Endothelial cell of umbilical vein (primary cell): ENCODE data around the gene SLIT1. TPM values are rescaled to one million over a fixed set of nuclear protein-coding genes. Genes with fewer than 3 reads are reported as not detected.

ENCODE experiments used
- BruUV-seq: library from RNA; stranded (reverse); fragments of 400-500 nt; replicated peaks from 2 replicates; lab custom pipeline; 2021; lab: Mats Ljungman, UMichigan
- CTCF ChIA-PET: fragments of 300-600, 350-600 bp; sonication (Branson Sonifier 250); formaldehyde crosslinking; loops from one replicate; lab custom pipeline; 2021; ENCODE audit warnings: antibody characterized with exemption, inconsistent platforms; lab: Charles Lee
- POLR2A ChIA-PET: fragments of 300-600, 350-600 bp; sonication (Branson Sonifier 250); formaldehyde crosslinking; loops from one replicate; lab custom pipeline; 2021; ENCODE audit warnings: antibody characterized with exemption, inconsistent platforms; lab: Charles Lee
- DNase-seq: peaks from one replicate; pipeline ENCODE4 v3.0.0-alpha.2; 2011; ENCODE audit warnings: low read depth, low spot score
- FAIRE-seq: peaks from 2 replicates; lab custom pipeline; 2011; peaks lifted over from hg19 to GRCh38; lab: Jason Lieb, UNC
- H2AFZ ChIP-seq: 2 replicates; pipeline ENCODE4 v1.6.0; 2012; ENCODE audit warnings: low read depth, low read length, control low read depth, inconsistent platforms
- H3K27ac ChIP-seq: 2 replicates; pipeline ENCODE4 v1.5.1; 2011; ENCODE audit warnings: low read depth, mild to moderate bottlenecking, control low read depth, low read length, moderate library complexity; ENCODE audit not compliant: insufficient read depth
- H3K27me3 ChIP-seq, 2 experiments: 2 replicates each; pipeline versions ENCODE4 v1.6.0 to v1.6.1; 2011; ENCODE audit warnings: low read length in 2 of 2, mixed read lengths in 1 of 2; ENCODE audit not compliant: control insufficient read depth in 2 of 2, insufficient read depth in 2 of 2
- H3K36me3 ChIP-seq, 2 experiments: 2 replicates in 1 of 2; 3 replicates in 1 of 2; pipeline ENCODE4 v1.5.1; 2011; ENCODE audit warnings: low read length in 2 of 2, mild to moderate bottlenecking in 1 of 2, moderate library complexity in 1 of 2; ENCODE audit not compliant: control insufficient read depth in 2 of 2, insufficient read depth in 2 of 2; ENCODE audit errors: extremely low read depth in 1 of 2
- H3K4me1 ChIP-seq: 3 replicates; pipeline ENCODE4 v1.5.1; 2011; ENCODE audit warnings: mild to moderate bottlenecking, low read length; ENCODE audit not compliant: control insufficient read depth, insufficient read depth; ENCODE audit errors: extremely low read depth
- H3K4me2 ChIP-seq: 2 replicates; pipeline ENCODE4 v1.6.1; 2011; ENCODE audit warnings: low read length, control low read depth, mixed read lengths; ENCODE audit not compliant: insufficient read depth
- H3K4me3 ChIP-seq, 3 experiments: fragments of 200-600 bp in 1 of 3; sonication (generic), shearing (Covaris generic) in 1 of 3; replicated peaks in 1 of 3; 2 replicates each; pipeline ENCODE4 v1.5.1; 2011 to 2016; ENCODE audit warnings: control low read depth in 3 of 3, low read length in 3 of 3, mild to moderate bottlenecking in 2 of 3, inconsistent platforms in 1 of 3, low read depth in 1 of 3, moderate library complexity in 1 of 3; ENCODE audit not compliant: insufficient read depth in 1 of 3
- H3K79me2 ChIP-seq: 2 replicates; pipeline ENCODE4 v1.6.0; 2012; ENCODE audit warnings: low read length, inconsistent platforms; ENCODE audit not compliant: control insufficient read depth, insufficient read depth
- H3K9ac ChIP-seq: replicated peaks from 2 replicates; pipeline ENCODE3; 2011; ENCODE audit warnings: low read length, control low read depth; ENCODE audit not compliant: insufficient read depth; ENCODE audit errors: extremely low read depth
- H3K9me1 ChIP-seq: replicated peaks from 3 replicates; pipeline ENCODE4 v1.6.0; 2011; ENCODE audit warnings: mild to moderate bottlenecking, low read length; ENCODE audit not compliant: control insufficient read depth, insufficient read depth; ENCODE audit errors: extremely low read depth
- H3K9me3 ChIP-seq: replicated peaks from 2 replicates; pipeline ENCODE4 v1.5.1; 2012; ENCODE audit warnings: low read length, inconsistent platforms; ENCODE audit not compliant: control insufficient read depth, insufficient read depth
- H4K20me1 ChIP-seq: replicated peaks from 2 replicates; pipeline ENCODE3; 2011; ENCODE audit warnings: mild to moderate bottlenecking, low read length; ENCODE audit not compliant: control insufficient read depth, insufficient read depth; ENCODE audit errors: extremely low read depth
- EZH2 ChIP-seq: IDR thresholded peaks from 2 replicates; pipeline ENCODE4 v1.6.1; 2012; ENCODE audit warnings: borderline replicate concordance, low read depth, mild to moderate bottlenecking, moderate library complexity, low read length, inconsistent platforms; ENCODE audit not compliant: severe bottlenecking
- FOS ChIP-seq: IDR thresholded peaks from 2 replicates; pipeline ENCODE4 v1.6.1; 2011; ENCODE audit warnings: mild to moderate bottlenecking, low read length, moderate library complexity, borderline replicate concordance; ENCODE audit not compliant: insufficient read depth
- GATA2 ChIP-seq: IDR thresholded peaks from 2 replicates; pipeline ENCODE4 v1.7.0; 2011; ENCODE audit warnings: low read depth, mild to moderate bottlenecking, moderate library complexity, mixed read lengths, low read length; ENCODE audit not compliant: insufficient read length, insufficient read depth
- JUN ChIP-seq: IDR thresholded peaks from 2 replicates; pipeline ENCODE4 v1.6.1; 2011; ENCODE audit warnings: borderline replicate concordance, low read depth; ENCODE audit not compliant: insufficient read length, insufficient read depth
- MYC ChIP-seq: IDR thresholded peaks from one replicate; pipeline ENCODE4 v1.6.1; 2011; ENCODE audit warnings: mild to moderate bottlenecking, low read depth, low read length
- POLR2A ChIP-seq: IDR thresholded peaks from 2 replicates; pipeline ENCODE4 v1.6.1; 2012; ENCODE audit warnings: low read depth, mild to moderate bottlenecking, control low read depth, low read length
- POLR2AphosphoS5 ChIP-seq: IDR thresholded peaks from 2 replicates; pipeline ENCODE4 v1.6.1; 2012; ENCODE audit warnings: low read depth, mild to moderate bottlenecking, control low read depth, low read length, moderate library complexity; ENCODE audit not compliant: insufficient read depth
- dilution Hi-C: fragments of 300-500 bp; cut with MboI; formaldehyde crosslinking; loops from one replicate; pipeline ENCODE4 v1.15.0; 2019; ENCODE audit warnings: low sequenced_read_pairs; ENCODE audit not compliant: extremely low pct_ligation_motif_present
- intact Hi-C: fragments of 100-400 bp; cut with micrococcal nuclease; formaldehyde crosslinking; loops from one replicate; pipeline ENCODE4 v1.10.0; 2022
- polyA plus RNA-seq, 4 experiments: library from polyadenylated mRNA; depleted of rRNA in 3 of 4; stranded (reverse) in 3 of 4; unstranded in 1 of 4; fragments of >200 nt; gene quantifications; 2 replicates each; pipeline versions ENCODE4 v1.2.1 to v1.2.3, GENCODE V29; 2011 to 2012; ENCODE audit warnings: missing spikeins in 1 of 4
- total RNA-seq: library from RNA; stranded (reverse); gene quantifications from 2 replicates; pipeline ENCODE4 v1.2.3, GENCODE V29; 2021
- TF ChIP-seq, protein P1 (sequence below): IDR thresholded peaks from 2 replicates; pipeline ENCODE4 v1.6.1; 2011; ENCODE audit not compliant: insufficient read depth, insufficient read length
- TF ChIP-seq, protein P2 (sequence below), 2 donors: IDR thresholded peaks; 1 replicate in 1 of 2; 2 replicates in 1 of 2; pipeline ENCODE4 v1.5.1; 2011; ENCODE audit warnings: low read length in 2 of 2, mild to moderate bottlenecking in 2 of 2, moderate library complexity in 2 of 2, control low read depth in 1 of 2, inconsistent platforms in 1 of 2, low read depth in 1 of 2; ENCODE audit not compliant: insufficient read depth in 1 of 2; ENCODE audit errors: extremely low read depth in 1 of 2

SLIT1 gene
- total and polyA plus RNA-seq, 2 donors (not counting 3 experiments of a cell fraction or from before 2014, with no cell fraction given), result 0.04 to 0.20 TPM

GRCh38 chr10:97031459-97031858, 154.3 kb downstream of the SLIT1 start:
- Histone ChIP-seq H4K20me1 (no peaks in the 10 kb centered on the region), H2AFZ (no peak overlapping the region), H3K36me3 (no peaks in the 10 kb centered on the region), H3K9me1 (no peaks in the 10 kb centered on the region), H3K27ac (no peak overlapping the region), H3K9me3 (no peaks in the 10 kb centered on the region), H3K4me2 (no peak overlapping the region), H3K4me1 (no peaks in the 10 kb centered on the region), H3K79me2 (no peaks in the 10 kb centered on the region), H3K9ac (no peak overlapping the region), H3K27me3 (peaks cover 0 to 2% of the 10 kb centered on the region in 2 experiments), H3K4me3 (no peak overlapping the region)
- FAIRE-seq (no peak), DNase-seq (no peak)
- no peak for TF ChIP-seq JUN
- TF ChIP-seq FOS, result no peak
- TF ChIP-seq, protein P1, sequence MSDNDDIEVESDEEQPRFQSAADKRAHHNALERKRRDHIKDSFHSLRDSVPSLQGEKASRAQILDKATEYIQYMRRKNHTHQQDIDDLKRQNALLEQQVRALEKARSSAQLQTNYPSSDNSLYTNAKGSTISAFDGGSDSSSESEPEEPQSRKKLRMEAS, result no peak
- no peak for TF ChIP-seq GATA2
- TF ChIP-seq POLR2AphosphoS5, result no peak
- no peak for TF ChIP-seq EZH2
- no peak for TF ChIP-seq MYC
- TF ChIP-seq, protein P2, sequence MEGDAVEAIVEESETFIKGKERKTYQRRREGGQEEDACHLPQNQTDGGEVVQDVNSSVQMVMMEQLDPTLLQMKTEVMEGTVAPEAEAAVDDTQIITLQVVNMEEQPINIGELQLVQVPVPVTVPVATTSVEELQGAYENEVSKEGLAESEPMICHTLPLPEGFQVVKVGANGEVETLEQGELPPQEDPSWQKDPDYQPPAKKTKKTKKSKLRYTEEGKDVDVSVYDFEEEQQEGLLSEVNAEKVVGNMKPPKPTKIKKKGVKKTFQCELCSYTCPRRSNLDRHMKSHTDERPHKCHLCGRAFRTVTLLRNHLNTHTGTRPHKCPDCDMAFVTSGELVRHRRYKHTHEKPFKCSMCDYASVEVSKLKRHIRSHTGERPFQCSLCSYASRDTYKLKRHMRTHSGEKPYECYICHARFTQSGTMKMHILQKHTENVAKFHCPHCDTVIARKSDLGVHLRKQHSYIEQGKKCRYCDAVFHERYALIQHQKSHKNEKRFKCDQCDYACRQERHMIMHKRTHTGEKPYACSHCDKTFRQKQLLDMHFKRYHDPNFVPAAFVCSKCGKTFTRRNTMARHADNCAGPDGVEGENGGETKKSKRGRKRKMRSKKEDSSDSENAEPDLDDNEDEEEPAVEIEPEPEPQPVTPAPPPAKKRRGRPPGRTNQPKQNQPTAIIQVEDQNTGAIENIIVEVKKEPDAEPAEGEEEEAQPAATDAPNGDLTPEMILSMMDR (IDR thresholded peaks at IDR 0.05; ENCODE audit: extremely low read depth in 1 of 2, insufficient read depth in 1 of 2, low read depth in 1 of 2, low read length in 2 of 2), result no peak
- TF ChIP-seq POLR2A, result no peak
- intact Hi-C loops (no loop called here), dilution Hi-C loops (no loop called here)
- POLR2A ChIA-PET, result no interaction called here
- CTCF ChIA-PET, result interaction anchor here (1.2 kb wide), 1 partner anchor 656 kb away, joined by 3 read pairs; no protein-coding TSS in a partner anchor
- no TSS peak for BruUV-seq
